ENCODE data around the gene SRPRB.
"Not testable (repeated sequence)": the region's sequence is repeated elsewhere in the genome, so short reads cannot be mapped to it uniquely, and the experiment has no call there.

SRPRB gene

GRCh38 chr3:133767607-133768006 is 38.0 kb upstream of the SRPRB start:
- no peaks in the 10 kb centered on the region for H3K36me3 Mint-ChIP-seq (ENCODE audit: low read depth)
- peaks cover 8% of the 10 kb centered on the region for H3K27me3 Mint-ChIP-seq (ENCODE audit: low read depth)
- no peak overlapping the region for H3K4me3 Mint-ChIP-seq
- H3K27ac Mint-ChIP-seq: no peak overlapping the region
- no peaks in the 10 kb centered on the region for H3K9me3 Mint-ChIP-seq
- H3K4me1 Mint-ChIP-seq (ENCODE audit: low read depth): no peaks in the 10 kb centered on the region
- DNase-seq (ENCODE audit: low spot score): no peak

DNA sequence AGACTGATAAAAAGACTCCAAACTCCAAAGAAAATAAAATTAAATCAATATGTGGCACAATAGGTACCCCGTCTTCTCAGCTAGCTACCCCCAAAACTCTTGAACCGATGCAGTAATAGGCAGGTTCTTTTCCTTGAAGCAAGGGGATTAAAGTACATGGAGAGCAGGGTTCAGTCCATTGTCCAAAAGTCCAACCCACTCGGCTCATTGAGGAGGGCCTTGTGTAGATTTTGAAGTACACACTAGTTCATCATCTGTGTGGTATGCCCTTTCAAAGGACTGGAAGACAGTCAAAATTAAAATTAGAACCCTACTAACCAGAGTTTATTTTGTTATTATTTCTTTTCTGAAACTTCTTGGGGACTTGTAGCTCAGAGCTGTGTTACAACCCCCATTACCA is 36.1 kb upstream of the SRPRB start:
- Mint-ChIP-seq H3K4me3 (no peak overlapping the region), H3K27me3 (ENCODE audit: low read depth) (peaks cover 5% of the 10 kb centered on the region), H3K27ac (no peak overlapping the region), H3K36me3 (ENCODE audit: low read depth) (no peaks in the 10 kb centered on the region), H3K4me1 (ENCODE audit: low read depth) (no peaks in the 10 kb centered on the region), H3K9me3 (no peaks in the 10 kb centered on the region)
- DNase-seq (ENCODE audit: low spot score): no peak

- no peak overlapping the region for H3K4me3 Mint-ChIP-seq
- H3K4me1 Mint-ChIP-seq (ENCODE audit: low read depth): no peaks in the 10 kb centered on the region
- H3K36me3 Mint-ChIP-seq (ENCODE audit: low read depth): no peaks in the 10 kb centered on the region
- H3K27ac Mint-ChIP-seq: no peak overlapping the region
- peaks cover 2% of the 10 kb centered on the region for H3K27me3 Mint-ChIP-seq (ENCODE audit: low read depth)
- DNase-seq (ENCODE audit: low spot score): no peak
- no peaks in the 10 kb centered on the region for H3K9me3 Mint-ChIP-seq
Observed at GRCh38 chr3:133773732-133774131, 31.9 kb upstream of the SRPRB start.

- Mint-ChIP-seq H3K4me1 (ENCODE audit: low read depth) (no peaks in the 10 kb centered on the region), H3K27ac (no peak overlapping the region), H3K27me3 (ENCODE audit: low read depth) (peaks cover 10% of the 10 kb centered on the region), H3K4me3 (no peak overlapping the region), H3K9me3 (no peaks in the 10 kb centered on the region), H3K36me3 (ENCODE audit: low read depth) (no peaks in the 10 kb centered on the region)
- DNase-seq (ENCODE audit: low spot score): no peak
Observed at GRCh38 chr3:133775309-133775708, 30.3 kb upstream of the SRPRB start.

DNA sequence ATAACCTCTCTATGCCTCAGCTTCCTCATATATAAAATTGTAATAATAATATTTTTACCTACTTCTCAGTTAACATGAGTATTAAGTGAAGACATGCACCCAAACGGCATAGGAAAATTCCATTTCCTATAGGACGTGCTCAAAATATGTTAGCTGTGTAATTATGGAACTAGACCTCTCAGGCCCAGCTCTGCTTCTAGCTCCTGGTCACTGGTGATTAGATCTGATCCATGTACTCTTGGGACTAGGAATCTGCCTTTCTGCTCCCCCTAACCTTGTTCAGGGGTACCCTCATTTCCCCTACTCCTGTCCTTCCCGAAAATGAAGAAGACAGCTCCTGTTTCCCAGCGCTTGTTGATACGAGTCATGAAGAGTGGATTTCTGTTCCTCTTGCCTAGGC is 29.8 kb upstream of the SRPRB start:
- Mint-ChIP-seq H3K4me1 (ENCODE audit: low read depth) (no peaks in the 10 kb centered on the region), H3K36me3 (ENCODE audit: low read depth) (no peaks in the 10 kb centered on the region), H3K4me3 (no peak overlapping the region), H3K27ac (no peak overlapping the region), H3K9me3 (no peaks in the 10 kb centered on the region), H3K27me3 (ENCODE audit: low read depth) (peaks cover 10% of the 10 kb centered on the region)
- no peak for DNase-seq (ENCODE audit: low spot score)

DNA sequence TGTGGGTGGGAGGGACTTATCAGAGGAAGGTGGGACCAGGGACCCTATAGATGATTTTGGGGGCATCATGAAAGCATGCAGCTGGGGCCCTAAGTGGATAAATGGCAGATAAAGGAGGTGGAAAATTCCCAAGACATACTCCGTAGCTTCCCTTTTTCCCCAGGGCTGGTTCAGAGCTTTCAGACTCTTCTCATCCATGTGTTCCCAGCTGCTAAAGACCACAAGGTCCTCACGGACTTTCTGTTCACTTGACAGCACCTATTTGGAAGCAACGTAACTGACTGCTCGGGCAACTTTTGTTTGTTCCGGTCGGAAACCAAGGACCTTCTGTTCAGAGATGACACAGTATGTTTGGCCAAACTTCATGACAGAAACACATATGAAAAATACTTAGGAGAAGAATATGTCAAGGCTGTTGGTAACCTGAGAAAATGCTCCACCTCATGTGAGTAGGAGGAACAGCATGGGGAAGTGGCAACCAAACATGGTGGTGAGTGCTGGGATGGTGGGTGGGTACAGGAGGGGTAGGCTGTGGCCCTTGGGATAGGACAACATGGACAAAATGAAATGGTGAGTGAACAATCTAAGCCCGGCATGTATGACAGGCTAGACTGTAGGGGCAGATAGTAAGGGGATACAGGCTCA is 28.7 kb upstream of the SRPRB start:
- no peak for DNase-seq (ENCODE audit: low spot score)
- Mint-ChIP-seq H3K36me3 (ENCODE audit: low read depth) (no peaks in the 10 kb centered on the region), H3K9me3 (no peaks in the 10 kb centered on the region), H3K4me1 (ENCODE audit: low read depth) (no peaks in the 10 kb centered on the region), H3K27me3 (ENCODE audit: low read depth) (peaks cover 10% of the 10 kb centered on the region), H3K4me3 (no peak overlapping the region), H3K27ac (no peak overlapping the region)

DNA sequence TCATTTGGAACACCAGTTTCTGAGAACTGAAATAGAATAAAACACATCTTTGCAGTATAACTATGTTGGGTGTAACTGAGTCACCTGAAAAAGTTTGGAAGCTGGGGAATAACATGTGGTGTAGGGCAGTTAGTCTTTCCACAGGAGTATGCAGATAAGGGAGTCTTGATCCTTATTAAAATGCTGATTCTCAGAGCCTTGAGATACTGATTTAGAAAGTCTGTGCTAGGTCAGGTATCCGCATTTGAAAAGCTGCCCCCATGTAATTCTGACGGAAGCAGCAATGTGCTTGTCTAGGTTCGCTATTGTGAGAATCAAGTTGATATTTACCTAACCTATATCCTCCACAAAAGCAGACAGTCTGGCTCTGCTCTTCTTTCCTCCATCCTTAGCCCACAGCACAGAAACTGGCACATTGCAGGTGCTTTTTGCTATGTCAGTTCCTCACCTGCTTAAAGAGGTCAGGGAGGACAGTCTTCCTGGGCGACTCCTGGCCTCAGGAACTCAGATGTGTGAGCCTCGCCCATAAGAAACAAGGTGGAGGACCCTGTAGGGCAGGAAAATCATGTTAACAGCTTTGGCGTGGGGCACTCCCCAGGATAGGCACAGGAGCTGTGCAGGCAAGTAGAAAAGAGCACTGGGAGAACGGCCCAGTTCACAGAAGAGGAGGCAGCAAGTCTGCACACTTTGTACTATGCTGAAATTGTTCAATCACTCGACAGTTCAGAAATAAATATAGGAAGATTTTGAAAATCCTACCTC is 27.6 kb upstream of the SRPRB start:
- no peaks in the 10 kb centered on the region for H3K9me3 Mint-ChIP-seq
- no peak for DNase-seq (ENCODE audit: low spot score)
- H3K27ac Mint-ChIP-seq: no peak overlapping the region
- no peaks in the 10 kb centered on the region for H3K36me3 Mint-ChIP-seq (ENCODE audit: low read depth)
- no peaks in the 10 kb centered on the region for H3K4me1 Mint-ChIP-seq (ENCODE audit: low read depth)
- H3K4me3 Mint-ChIP-seq: no peak overlapping the region
- peaks cover 19% of the 10 kb centered on the region for H3K27me3 Mint-ChIP-seq (ENCODE audit: low read depth)

DNA sequence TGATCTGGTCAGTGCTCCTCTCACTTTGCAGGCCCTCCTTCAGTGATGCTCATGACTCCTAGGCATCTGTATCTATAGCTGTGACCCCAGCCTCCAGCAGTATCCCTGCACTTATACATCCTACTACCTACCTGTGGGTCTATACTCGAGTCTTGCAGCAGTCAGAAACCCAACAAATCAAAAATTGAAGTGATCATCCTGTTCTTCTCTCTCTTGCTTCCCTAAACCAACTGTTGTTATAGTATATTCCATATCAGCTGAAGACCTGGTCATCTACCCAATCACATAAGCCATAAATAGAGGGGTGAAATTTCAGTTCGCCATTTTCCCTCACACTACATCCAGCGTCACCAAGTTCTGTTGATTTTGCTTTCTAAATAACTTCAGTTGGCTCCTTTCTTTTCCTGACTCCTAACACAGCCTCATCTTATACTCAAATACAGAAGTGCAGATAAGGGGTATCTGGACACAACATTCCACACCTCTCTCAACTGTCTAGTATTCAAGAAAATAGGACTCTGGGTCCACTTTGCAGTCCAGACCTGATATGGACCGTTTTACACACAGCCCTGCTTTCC is 25.9 kb upstream of the SRPRB start:
- Mint-ChIP-seq H3K4me1 (ENCODE audit: low read depth) (no peaks in the 10 kb centered on the region), H3K27me3 (ENCODE audit: low read depth) (peaks cover 24% of the 10 kb centered on the region), H3K36me3 (ENCODE audit: low read depth) (no peaks in the 10 kb centered on the region), H3K27ac (no peak overlapping the region), H3K4me3 (no peak overlapping the region), H3K9me3 (no peaks in the 10 kb centered on the region)
- no peak for DNase-seq (ENCODE audit: low spot score)

GRCh38 chr3:133780756-133781155 is 24.9 kb upstream of the SRPRB start:
- H3K36me3 Mint-ChIP-seq (ENCODE audit: low read depth); H3K4me1 Mint-ChIP-seq (ENCODE audit: low read depth); H3K9me3 Mint-ChIP-seq; DNase-seq (ENCODE audit: low spot score); H3K4me3 Mint-ChIP-seq; H3K27ac Mint-ChIP-seq: not testable (repeated sequence)
- H3K27me3 Mint-ChIP-seq (ENCODE audit: low read depth): peaks cover 24% of the 10 kb centered on the region

DNA sequence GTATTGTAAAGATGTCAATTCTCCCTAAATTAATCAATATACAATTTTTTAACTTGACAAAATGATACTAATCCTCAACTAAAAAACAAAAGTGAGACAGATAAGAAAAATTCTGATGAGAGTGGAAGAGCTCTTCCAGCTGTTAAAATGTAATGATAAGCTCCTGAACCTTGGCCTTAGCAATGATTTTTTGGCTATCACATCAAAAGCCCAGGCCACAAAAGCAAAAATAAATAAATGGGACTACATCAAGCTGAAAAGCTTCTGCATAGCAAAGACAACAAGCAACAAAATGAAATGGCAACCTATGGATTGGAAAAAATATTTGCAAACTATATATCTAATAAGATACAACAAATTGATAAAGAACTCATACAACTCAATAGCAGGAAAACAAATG is 24.0 kb upstream of the SRPRB start:
- no peak overlapping the region for H3K27ac Mint-ChIP-seq

DNA sequence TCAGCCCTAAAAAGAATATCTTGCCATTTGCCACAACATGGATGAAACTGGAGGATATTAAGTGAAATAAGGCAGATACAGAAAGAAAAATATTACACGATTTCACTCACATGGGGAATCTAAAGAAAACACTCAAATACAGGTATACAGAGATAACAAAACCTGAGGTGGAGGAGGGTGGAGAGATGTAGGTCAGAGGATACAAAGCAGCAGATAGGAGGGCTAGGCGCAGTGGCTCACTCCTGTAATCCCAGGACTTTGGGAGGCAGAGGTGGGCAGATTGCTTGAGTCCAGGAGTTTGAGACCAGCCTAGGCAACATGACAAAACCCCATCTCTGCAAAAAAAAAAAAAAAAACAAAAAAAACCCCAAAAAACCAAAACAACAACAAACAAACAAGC is 23.2 kb upstream of the SRPRB start:
- Mint-ChIP-seq H3K36me3 (ENCODE audit: low read depth) (no peaks in the 10 kb centered on the region), H3K27me3 (ENCODE audit: low read depth) (peaks cover 32% of the 10 kb centered on the region), H3K4me3 (no peak overlapping the region), H3K27ac (no peak overlapping the region), H3K4me1 (ENCODE audit: low read depth) (no peaks in the 10 kb centered on the region), H3K9me3 (no peaks in the 10 kb centered on the region)
- DNase-seq (ENCODE audit: low spot score): no peak

More for the DNA sequence above, 24.0 kb upstream of the SRPRB start:
- Mint-ChIP-seq H3K27me3 (ENCODE audit: low read depth) (peaks cover 28% of the 10 kb centered on the region), H3K9me3 (no peaks in the 10 kb centered on the region), H3K4me3 (no peak overlapping the region), H3K4me1 (ENCODE audit: low read depth) (no peaks in the 10 kb centered on the region), H3K36me3 (ENCODE audit: low read depth) (no peaks in the 10 kb centered on the region)
- DNase-seq (ENCODE audit: low spot score): no peak

DNA sequence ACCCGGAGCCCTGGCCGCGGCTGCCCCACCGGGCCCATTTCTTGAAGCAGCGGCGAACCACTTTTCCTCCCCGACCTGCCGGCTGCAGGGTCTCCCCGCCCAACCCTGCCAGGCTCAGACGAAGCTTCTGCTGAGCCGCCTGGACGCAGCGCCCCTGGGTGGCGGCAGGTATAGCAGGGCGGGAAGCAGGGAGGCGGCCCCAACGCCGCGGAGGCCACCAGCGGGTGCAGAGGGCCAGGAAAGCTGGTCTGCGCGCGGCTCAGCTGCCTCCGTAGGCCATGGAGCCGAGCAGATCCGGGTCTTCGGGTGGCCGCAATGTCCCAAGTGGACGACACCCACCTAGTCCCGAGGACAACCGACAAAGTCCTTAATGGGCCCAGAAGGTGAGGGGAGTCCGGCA is 21.9 kb upstream of the SRPRB start:
- no peak for DNase-seq (ENCODE audit: low spot score)
- Mint-ChIP-seq H3K36me3 (ENCODE audit: low read depth) (no peaks in the 10 kb centered on the region), H3K27ac (no peak overlapping the region)

GRCh38 chr3:133788024-133788423 is 17.6 kb upstream of the SRPRB start:
- DNase-seq (ENCODE audit: low spot score): no peak
- Mint-ChIP-seq H3K27ac (no peak overlapping the region), H3K9me3 (peaks cover 24% of the 10 kb centered on the region), H3K36me3 (ENCODE audit: low read depth) (no peaks in the 10 kb centered on the region), H3K4me1 (ENCODE audit: low read depth) (no peaks in the 10 kb centered on the region), H3K27me3 (ENCODE audit: low read depth) (peaks cover 15% of the 10 kb centered on the region), H3K4me3 (no peak overlapping the region)

More for the DNA sequence above, 21.9 kb upstream of the SRPRB start:
- Mint-ChIP-seq H3K9me3 (no peaks in the 10 kb centered on the region), H3K27me3 (ENCODE audit: low read depth) (peaks cover 31% of the 10 kb centered on the region), H3K4me1 (ENCODE audit: low read depth) (no peaks in the 10 kb centered on the region), H3K4me3 (no peak overlapping the region)

DNA sequence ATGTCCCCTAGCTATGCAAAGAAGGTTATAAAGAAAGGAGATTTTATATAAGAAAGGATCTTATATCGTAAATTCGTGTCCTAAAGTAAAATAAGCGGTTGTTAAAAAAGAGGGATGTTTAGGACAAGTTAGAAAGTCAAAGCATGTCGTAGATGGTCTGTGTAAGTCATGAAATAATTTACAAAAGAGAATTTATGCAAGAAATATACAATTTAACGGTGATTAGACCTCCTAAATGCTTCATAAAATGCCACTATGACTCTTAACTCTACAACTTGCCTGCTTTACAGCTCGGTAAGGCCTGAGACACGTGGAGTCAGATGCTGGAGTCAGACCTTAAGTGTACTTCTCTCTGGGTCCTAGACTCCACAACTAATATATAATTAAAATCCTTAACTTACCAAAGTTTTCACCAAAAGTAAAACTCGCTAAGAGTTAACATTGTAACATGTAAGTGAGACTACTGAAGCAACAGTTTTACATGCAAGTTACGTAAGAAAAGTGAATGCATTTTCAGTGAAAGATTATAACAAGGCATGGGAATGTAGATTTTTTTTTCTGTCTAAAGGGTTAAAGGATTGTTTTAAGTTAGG is 13.3 kb upstream of the SRPRB start:
- H3K36me3 Mint-ChIP-seq (ENCODE audit: low read depth): no peaks in the 10 kb centered on the region
- H3K27me3 Mint-ChIP-seq (ENCODE audit: low read depth): peaks cover 8% of the 10 kb centered on the region
- no peaks in the 10 kb centered on the region for H3K4me1 Mint-ChIP-seq (ENCODE audit: low read depth)
- H3K9me3 Mint-ChIP-seq: peaks cover 32% of the 10 kb centered on the region
- H3K27ac Mint-ChIP-seq: no peak overlapping the region
- no peak overlapping the region for H3K4me3 Mint-ChIP-seq
- DNase-seq (ENCODE audit: low spot score): no peak

Measured in T-helper 2 cell treated with Interferon-gamma antibody and Interleukin-4, amounts not matched to agents 5 μg/mL and 100 μg/mL, for 36 hours (primary cell).